Keratinocyte (primary cell): ENCODE results near the gene KBTBD12.

Experiments
- EZH2 ChIP-seq: IDR thresholded peaks from one replicate; pipeline ENCODE4 v1.6.1; 2012; ENCODE audit warnings: inconsistent platforms, mild to moderate bottlenecking, low read length, moderate library complexity
- TF ChIP-seq, protein P1 (sequence below), 3 experiments: IDR thresholded peaks in 1 of 3; conservative IDR thresholded peaks in 1 of 3; optimal IDR thresholded peaks in 1 of 3; 2 replicates in 2 of 3; 3 replicates in 1 of 3; pipeline versions ENCODE3 to v1.5.1; 2011; ENCODE audit warnings: low read length in 3 of 3, mild to moderate bottlenecking in 3 of 3, moderate library complexity in 2 of 3, control low read depth in 1 of 3, inconsistent platforms in 1 of 3; ENCODE audit not compliant: insufficient read depth in 2 of 3; ENCODE audit errors: extremely low read depth in 1 of 3

DNA sequence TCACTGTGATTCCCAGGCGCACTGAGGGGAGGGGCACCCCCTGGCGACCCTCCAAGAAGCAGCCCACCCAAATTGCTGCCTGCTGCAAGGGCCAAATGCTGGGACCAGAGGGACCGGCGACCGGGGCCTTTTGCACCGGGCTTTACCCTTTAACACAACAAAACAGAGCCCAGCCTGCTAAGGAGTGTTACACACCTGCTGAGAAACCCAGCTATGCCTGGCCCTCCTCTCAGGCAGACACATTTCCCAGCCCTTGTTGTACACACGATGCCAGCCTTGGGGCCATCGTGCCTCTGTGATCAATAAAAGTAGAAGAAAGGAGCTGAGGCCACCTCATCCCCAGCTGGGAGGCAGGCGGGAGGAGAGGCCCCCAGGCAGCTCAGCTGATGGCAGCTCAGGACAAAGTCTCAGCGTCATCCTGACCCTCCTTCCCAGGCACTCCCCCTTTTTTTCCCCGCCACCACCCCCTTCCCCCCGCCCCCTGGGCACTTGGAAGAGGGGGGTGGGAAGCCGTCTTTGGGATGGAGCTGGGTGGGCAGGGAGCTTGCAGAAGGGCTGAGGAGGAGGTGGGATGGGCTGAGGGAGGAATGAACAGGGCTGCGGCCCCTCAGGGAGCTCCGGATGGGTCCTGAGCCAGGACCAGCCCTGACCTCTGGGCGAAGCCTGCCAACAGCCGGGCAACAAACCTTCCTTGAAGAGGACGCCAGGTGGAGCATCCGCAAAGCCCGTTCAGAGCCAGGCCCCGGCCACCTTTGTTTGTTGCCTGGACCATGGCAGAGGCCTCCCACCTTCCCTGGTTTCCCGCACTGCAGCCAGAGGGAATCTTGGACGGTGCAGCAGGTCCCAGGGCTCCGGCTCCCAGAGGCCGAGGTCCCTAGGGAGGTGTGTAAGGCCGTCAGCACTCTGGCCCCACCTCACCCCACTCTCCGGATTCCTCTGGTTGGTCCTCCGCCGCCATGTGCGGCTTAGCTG is 91.3 kb downstream of the KBTBD12 start:
- TF ChIP-seq, protein P1, sequence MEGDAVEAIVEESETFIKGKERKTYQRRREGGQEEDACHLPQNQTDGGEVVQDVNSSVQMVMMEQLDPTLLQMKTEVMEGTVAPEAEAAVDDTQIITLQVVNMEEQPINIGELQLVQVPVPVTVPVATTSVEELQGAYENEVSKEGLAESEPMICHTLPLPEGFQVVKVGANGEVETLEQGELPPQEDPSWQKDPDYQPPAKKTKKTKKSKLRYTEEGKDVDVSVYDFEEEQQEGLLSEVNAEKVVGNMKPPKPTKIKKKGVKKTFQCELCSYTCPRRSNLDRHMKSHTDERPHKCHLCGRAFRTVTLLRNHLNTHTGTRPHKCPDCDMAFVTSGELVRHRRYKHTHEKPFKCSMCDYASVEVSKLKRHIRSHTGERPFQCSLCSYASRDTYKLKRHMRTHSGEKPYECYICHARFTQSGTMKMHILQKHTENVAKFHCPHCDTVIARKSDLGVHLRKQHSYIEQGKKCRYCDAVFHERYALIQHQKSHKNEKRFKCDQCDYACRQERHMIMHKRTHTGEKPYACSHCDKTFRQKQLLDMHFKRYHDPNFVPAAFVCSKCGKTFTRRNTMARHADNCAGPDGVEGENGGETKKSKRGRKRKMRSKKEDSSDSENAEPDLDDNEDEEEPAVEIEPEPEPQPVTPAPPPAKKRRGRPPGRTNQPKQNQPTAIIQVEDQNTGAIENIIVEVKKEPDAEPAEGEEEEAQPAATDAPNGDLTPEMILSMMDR (optimal IDR thresholded peaks at IDR 0.05 in 1 of 3, IDR thresholded peaks at IDR 0.05 in 1 of 3, conservative IDR thresholded peaks at IDR 0.05 in 1 of 3; ENCODE audit: extremely low read depth in 1 of 3, insufficient read depth in 2 of 3, low read length in 3 of 3): no peak
- TF ChIP-seq EZH2: no peak
